PC-3 (cell line): ENCODE results near the gene KIAA2012. TPM values are rescaled to one million over a fixed set of nuclear protein-coding genes. Genes with fewer than 3 reads are reported as not detected.

ENCODE experiments used
- ATAC-seq: fragments of 200-7000 bp; cut with Tn5 transposase; 2 replicates; pipeline ENCODE4 v1.9.1; 2020; ENCODE audit warnings: mild to moderate bottlenecking, moderate library complexity
- BruUV-seq: library from RNA; stranded (reverse); fragments of 400-500 nt; replicated peaks from 2 replicates; lab custom pipeline; 2021; lab: Mats Ljungman, UMichigan
- CTCF ChIA-PET: fragments of 300-600 bp; sonication (Branson Sonifier 250); formaldehyde crosslinking; loops from one replicate; lab custom pipeline; 2022; ENCODE audit warnings: antibody characterized with exemption; lab: Charles Lee
- POLR2A ChIA-PET: fragments of 300-600 bp; sonication (Branson Sonifier 250); formaldehyde crosslinking; loops from one replicate; lab custom pipeline; 2022; ENCODE audit warnings: antibody characterized with exemption; ENCODE audit not compliant: unreplicated experiment; lab: Charles Lee
- DNase-seq: peaks from one replicate; pipeline ENCODE4 v3.0.0-alpha.2; 2015
- H2AFZ ChIP-seq: fragments of 300-600 bp; sonication (generic); 2 replicates; pipeline ENCODE4 v1.6.0; 2016; ENCODE audit warnings: antibody characterized with exemption, low read length
- H3F3A ChIP-seq: fragments of 300-600 bp; sonication (generic); one replicate; pipeline ENCODE4 v1.6.0; 2017; ENCODE audit warnings: antibody characterized with exemption, low read length, control low read depth, mild to moderate bottlenecking; ENCODE audit not compliant: unreplicated experiment
- H3K27ac ChIP-seq: fragments of 300-600 bp; sonication (generic); 2 replicates; pipeline ENCODE4 v1.5.1; 2016; ENCODE audit warnings: mild to moderate bottlenecking, low read length
- H3K27me3 ChIP-seq: fragments of 300-600 bp; sonication (generic); 2 replicates; pipeline ENCODE4 v1.6.1; 2016; ENCODE audit warnings: low read length, mixed read lengths
- H3K36me3 ChIP-seq: fragments of 300-600 bp; sonication (generic); 2 replicates; pipeline ENCODE4 v1.6.1; 2016; ENCODE audit warnings: low read depth, mixed run types, low read length, mixed read lengths
- H3K4me1 ChIP-seq: fragments of 300-600 bp; sonication (generic); 2 replicates; pipeline ENCODE4 v1.5.1; 2016; ENCODE audit warnings: low read length; ENCODE audit not compliant: insufficient read depth
- H3K4me2 ChIP-seq: fragments of 300-600 bp; sonication (generic); 2 replicates; pipeline ENCODE4 v1.6.0; 2016; ENCODE audit warnings: low read length
- H3K4me3 ChIP-seq: fragments of 300-600 bp; sonication (generic); 2 replicates; pipeline ENCODE4 v1.5.1; 2016; ENCODE audit warnings: mild to moderate bottlenecking, low read length, mixed read lengths
- H3K79me2 ChIP-seq: fragments of 300-600 bp; sonication (generic); 2 replicates; pipeline ENCODE4 v1.6.1; 2017; ENCODE audit warnings: low read length, mixed read lengths
- H3K9ac ChIP-seq: fragments of 300-600 bp; sonication (generic); 2 replicates; pipeline ENCODE4 v1.6.0; 2016; ENCODE audit warnings: mild to moderate bottlenecking, low read length
- H3K9me2 ChIP-seq: fragments of 300-600 bp; sonication (generic); replicated peaks from 2 replicates; pipeline ENCODE4 v1.6.1; 2016; ENCODE audit warnings: mixed run types, low read length, mixed read lengths
- H3K9me3 ChIP-seq: fragments of 300-600 bp; sonication (generic); 2 replicates; pipeline ENCODE4 v1.6.1; 2016; ENCODE audit warnings: low read length, mixed read lengths
- H4K20me1 ChIP-seq: fragments of 300-600 bp; sonication (generic); 2 replicates; pipeline ENCODE4 v1.6.1; 2016; ENCODE audit warnings: low read length, mixed read lengths
- CTCF ChIP-seq: fragments of 300-600 bp; sonication (generic); conservative IDR thresholded peaks from 2 replicates; pipeline ENCODE4 v1.5.1; 2017; ENCODE audit warnings: antibody characterized with exemption, low read depth, mild to moderate bottlenecking, low read length
- EZH2 ChIP-seq: fragments of 300-600 bp; sonication (generic); IDR thresholded peaks from one replicate; pipeline ENCODE4 v1.6.1; 2017; ENCODE audit warnings: antibody characterized with exemption, mild to moderate bottlenecking, low read length; ENCODE audit not compliant: unreplicated experiment
- EZH2phosphoT487 ChIP-seq: fragments of 300-600 bp; sonication (generic); IDR thresholded peaks from 2 replicates; pipeline ENCODE4 v1.6.1; 2018; ENCODE audit warnings: mild to moderate bottlenecking, antibody characterized with exemption, low read length, borderline replicate concordance
- intact Hi-C: fragments of 100-400 bp; cut with micrococcal nuclease; formaldehyde crosslinking; loops from 2 replicates; pipeline ENCODE4 v1.9.0; 2023
- total RNA-seq: library from RNA; depleted of rRNA; stranded (reverse); fragments of >200 nt; gene quantifications from 2 replicates; pipeline ENCODE4 v1.2.3, GENCODE V29; 2014

The KIAA2012 gene
- total RNA-seq, 1 experiment from 2014 or later: not detected

- Histone ChIP-seq H3K27me3 (no peaks in the 10 kb centered on the region), H2AFZ (no peak overlapping the region), H3K4me1 (0 out of 2 replicates have a peak, but pooled peaks cover 7% of the 10 kb centered on the region), H3K9me3 (no peaks in the 10 kb centered on the region), H3K4me3 (no peak overlapping the region), H3K79me2 (no peaks in the 10 kb centered on the region), H3K9me2 (no peaks in the 10 kb centered on the region), H3F3A (no peaks in the 10 kb centered on the region), H3K4me2 (no peak overlapping the region), H3K36me3 (no peaks in the 10 kb centered on the region), H3K9ac (no peak overlapping the region), H4K20me1 (no peaks in the 10 kb centered on the region), H3K27ac (no peak overlapping the region)
- intact Hi-C loops: loop anchor here (5.0 kb wide), 1 partner anchor 357 kb away; no protein-coding TSS in a partner anchor
- ChIA-PET CTCF (no interaction called here), POLR2A (no interaction called here)
- BruUV-seq: no TSS peak
- DNase-seq (no peak), ATAC-seq (no peak)
- TF ChIP-seq CTCF: no peak
- no peak for TF ChIP-seq EZH2phosphoT487
- no peak for TF ChIP-seq EZH2
Observed at GRCh38 chr2:202154613-202155012, 81.6 kb downstream of the KIAA2012 start.

- CTCF ChIA-PET: no interaction called here
- Histone ChIP-seq H3K36me3 (no peaks in the 10 kb centered on the region), H3K9me2 (no peaks in the 10 kb centered on the region), H3K9me3 (no peaks in the 10 kb centered on the region), H3K4me3 (no peak overlapping the region), H3K4me1 (0 out of 2 replicates have a peak, but pooled peaks cover 7% of the 10 kb centered on the region), H3K79me2 (no peaks in the 10 kb centered on the region), H4K20me1 (no peaks in the 10 kb centered on the region), H3K27me3 (no peaks in the 10 kb centered on the region), H2AFZ (no peak overlapping the region), H3F3A (no peaks in the 10 kb centered on the region), H3K4me2 (no peak overlapping the region), H3K27ac (no peak overlapping the region), H3K9ac (no peak overlapping the region)
- DNase-seq (no peak), ATAC-seq (no peak)
- intact Hi-C loops: loop anchor here (5.0 kb wide), 1 partner anchor 360 kb away; no protein-coding TSS in a partner anchor
- POLR2A ChIA-PET: no interaction called here
- no peak for TF ChIP-seq CTCF
- no peak for TF ChIP-seq EZH2phosphoT487
- TF ChIP-seq EZH2: no peak
- no TSS peak for BruUV-seq
Observed at GRCh38 chr2:202157211-202157990, 84.3 kb downstream of the KIAA2012 start.

GRCh38 chr2:202158796-202159195 lies 85.7 kb downstream of the KIAA2012 start:
- POLR2A ChIA-PET: no interaction called here
- no TSS peak for BruUV-seq
- H3K9me3 ChIP-seq: no peaks in the 10 kb centered on the region
- intact Hi-C loops: loop anchor here (1.0 to 5.0 kb wide), 2 partner anchors 298 to 361 kb away; no protein-coding TSS in a partner anchor
- H2AFZ ChIP-seq: no peak overlapping the region
- TF ChIP-seq CTCF (peak; percentile 52), EZH2phosphoT487 (no peak)
- no peaks in the 10 kb centered on the region for H3K36me3 ChIP-seq
- H3K27me3 ChIP-seq: no peaks in the 10 kb centered on the region
- H3K4me3 ChIP-seq: no peak overlapping the region
- no peaks in the 10 kb centered on the region for H3F3A ChIP-seq
- H4K20me1 ChIP-seq: no peaks in the 10 kb centered on the region
- peak; percentile 66 for ATAC-seq
- 0 out of 2 replicates have a peak, but pooled peaks cover 3% of the 10 kb centered on the region for H3K4me1 ChIP-seq
- peak; percentile 48 for DNase-seq
- H3K9ac ChIP-seq: no peak overlapping the region
- H3K79me2 ChIP-seq: no peaks in the 10 kb centered on the region
- CTCF ChIA-PET: no interaction called here
- no peak overlapping the region for H3K27ac ChIP-seq
- H3K4me2 ChIP-seq: no peak overlapping the region
- H3K9me2 ChIP-seq: no peaks in the 10 kb centered on the region
